ENCODE data around the gene MALL. TPM values are rescaled to one million over a fixed set of nuclear protein-coding genes. Genes with fewer than 3 reads are reported as not detected.

MALL gene
- total and polyA plus RNA-seq, 2 of the 13 experiments (the other 11 are each of a cell fraction or from before 2014, with no cell fraction given): not detected

DNA sequence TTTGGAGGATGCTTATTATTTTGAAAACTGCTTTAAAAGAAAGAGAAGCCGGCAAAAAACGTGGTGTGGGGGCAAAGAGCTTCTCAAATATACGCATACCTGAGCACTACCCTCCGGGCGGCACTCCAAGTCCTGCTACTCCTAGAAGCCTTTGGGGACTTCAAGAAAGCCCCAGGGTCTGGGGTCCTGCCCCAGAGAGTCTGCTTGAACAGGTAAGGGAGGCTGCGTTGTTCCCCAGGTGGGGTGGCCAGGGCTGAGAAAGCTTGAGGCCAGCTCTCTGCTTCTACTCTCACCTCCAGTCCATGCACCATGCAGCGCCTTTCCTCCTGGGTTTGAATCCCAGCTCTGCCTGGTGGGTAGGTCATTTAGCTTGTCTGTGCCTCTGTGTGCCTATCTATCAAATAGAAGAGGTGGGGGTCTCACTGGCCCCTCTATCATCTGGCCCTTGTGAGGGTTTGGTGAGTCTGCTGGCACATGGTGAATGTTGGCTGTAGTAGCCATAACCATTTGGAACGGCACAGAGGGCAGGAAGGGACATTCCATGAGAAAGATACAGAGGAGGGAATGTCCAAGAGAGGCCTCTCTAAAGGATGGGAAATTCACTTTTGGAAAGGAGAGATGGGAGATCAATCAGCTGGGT, 19.5 kb downstream of the MALL start:
- intact Hi-C loops (cut with micrococcal nuclease; ENCODE audit: unreplicated experiment): no loop called here
- ChIA-PET POLR2A (no interaction called here), CTCF (ENCODE audit: low intra/inter-chr PET ratio, low total read pairs) (no interaction called here)
- Histone ChIP-seq H3K79me2 (ENCODE audit: insufficient read depth, low read length) (no peaks in the 10 kb centered on the region), H3K27ac (ENCODE audit: extremely low read length, insufficient read depth, low read length) (no peak overlapping the region), H3K4me2 (ENCODE audit: low read depth, low read length) (no peak overlapping the region), H4K20me1 (ENCODE audit: insufficient read depth, low read length) (no peaks in the 10 kb centered on the region), H3K27me3 (ENCODE audit: control insufficient read depth in 1 of 2, insufficient read depth in 2 of 2, low read length in 2 of 2) (no peaks in the 10 kb centered on the region; a peak in 2 of 5 replicates), H3K4me3 (replicated peaks in 1 of 3; ENCODE audit: insufficient read depth in 1 of 3, low read depth in 2 of 3, low read length in 3 of 3) (no peak overlapping the region), H3K9me3 (ENCODE audit: low read length) (no peaks in the 10 kb centered on the region), H2AFZ (ENCODE audit: low read length) (no peak overlapping the region), H3K9ac (ENCODE audit: insufficient read depth, low read depth, low read length) (no peak overlapping the region), H3K4me1 (ENCODE audit: insufficient read depth, low read length) (peaks cover 5% of the 10 kb centered on the region), H3K36me3 (replicated peaks in 1 of 2; ENCODE audit: control insufficient read depth in 1 of 2, insufficient read depth in 2 of 2, low read length in 2 of 2) (no peaks in the 10 kb centered on the region)
- no TSS peak for BruUV-seq (replicated peaks)
- in situ Hi-C loops (cut with HindIII; ENCODE audit: extremely low pct_ligation_motif_present, low pct_unique_long_range_greater_than_20kb): no loop called here
- no peak for FAIRE-seq
- TF ChIP-seq ZNF24 (IDR thresholded peaks at IDR 0.05) (no peak), ZMYM3 (CRISPR knock-in tag; IDR thresholded peaks at IDR 0.05) (no peak), ZNF33B (CRISPR knock-in tag; IDR thresholded peaks at IDR 0.05) (no peak), FOSL1 (CRISPR knock-in tag; IDR thresholded peaks at IDR 0.05; ENCODE audit: borderline replicate concordance) (no peak), ETV6 (CRISPR knock-in tag; conservative IDR thresholded peaks at IDR 0.05) (no peak), HES4 (CRISPR knock-in tag; IDR thresholded peaks at IDR 0.05; ENCODE audit: borderline replicate concordance) (no peak), EHMT2 (IDR thresholded peaks at IDR 0.05; ENCODE audit: borderline replicate concordance, low read depth, low read length) (no peak), TARDBP (CRISPR knock-in tag; IDR thresholded peaks at IDR 0.05) (no peak), BCL6 (CRISPR knock-in tag; IDR thresholded peaks at IDR 0.05) (no peak), ELF1 (CRISPR knock-in tag; IDR thresholded peaks at IDR 0.05) (no peak), ELF3 (CRISPR knock-in tag; IDR thresholded peaks at IDR 0.05) (no peak), ZNF777 (CRISPR knock-in tag; IDR thresholded peaks at IDR 0.05) (no peak)
- TF ChIP-seq, protein P1, sequence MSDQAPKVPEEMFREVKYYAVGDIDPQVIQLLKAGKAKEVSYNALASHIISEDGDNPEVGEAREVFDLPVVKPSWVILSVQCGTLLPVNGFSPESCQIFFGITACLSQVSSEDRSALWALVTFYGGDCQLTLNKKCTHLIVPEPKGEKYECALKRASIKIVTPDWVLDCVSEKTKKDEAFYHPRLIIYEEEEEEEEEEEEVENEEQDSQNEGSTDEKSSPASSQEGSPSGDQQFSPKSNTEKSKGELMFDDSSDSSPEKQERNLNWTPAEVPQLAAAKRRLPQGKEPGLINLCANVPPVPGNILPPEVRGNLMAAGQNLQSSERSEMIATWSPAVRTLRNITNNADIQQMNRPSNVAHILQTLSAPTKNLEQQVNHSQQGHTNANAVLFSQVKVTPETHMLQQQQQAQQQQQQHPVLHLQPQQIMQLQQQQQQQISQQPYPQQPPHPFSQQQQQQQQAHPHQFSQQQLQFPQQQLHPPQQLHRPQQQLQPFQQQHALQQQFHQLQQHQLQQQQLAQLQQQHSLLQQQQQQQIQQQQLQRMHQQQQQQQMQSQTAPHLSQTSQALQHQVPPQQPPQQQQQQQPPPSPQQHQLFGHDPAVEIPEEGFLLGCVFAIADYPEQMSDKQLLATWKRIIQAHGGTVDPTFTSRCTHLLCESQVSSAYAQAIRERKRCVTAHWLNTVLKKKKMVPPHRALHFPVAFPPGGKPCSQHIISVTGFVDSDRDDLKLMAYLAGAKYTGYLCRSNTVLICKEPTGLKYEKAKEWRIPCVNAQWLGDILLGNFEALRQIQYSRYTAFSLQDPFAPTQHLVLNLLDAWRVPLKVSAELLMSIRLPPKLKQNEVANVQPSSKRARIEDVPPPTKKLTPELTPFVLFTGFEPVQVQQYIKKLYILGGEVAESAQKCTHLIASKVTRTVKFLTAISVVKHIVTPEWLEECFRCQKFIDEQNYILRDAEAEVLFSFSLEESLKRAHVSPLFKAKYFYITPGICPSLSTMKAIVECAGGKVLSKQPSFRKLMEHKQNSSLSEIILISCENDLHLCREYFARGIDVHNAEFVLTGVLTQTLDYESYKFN (CRISPR knock-in tag; conservative IDR thresholded peaks at IDR 0.05): no peak
- TF ChIP-seq, protein P2, sequence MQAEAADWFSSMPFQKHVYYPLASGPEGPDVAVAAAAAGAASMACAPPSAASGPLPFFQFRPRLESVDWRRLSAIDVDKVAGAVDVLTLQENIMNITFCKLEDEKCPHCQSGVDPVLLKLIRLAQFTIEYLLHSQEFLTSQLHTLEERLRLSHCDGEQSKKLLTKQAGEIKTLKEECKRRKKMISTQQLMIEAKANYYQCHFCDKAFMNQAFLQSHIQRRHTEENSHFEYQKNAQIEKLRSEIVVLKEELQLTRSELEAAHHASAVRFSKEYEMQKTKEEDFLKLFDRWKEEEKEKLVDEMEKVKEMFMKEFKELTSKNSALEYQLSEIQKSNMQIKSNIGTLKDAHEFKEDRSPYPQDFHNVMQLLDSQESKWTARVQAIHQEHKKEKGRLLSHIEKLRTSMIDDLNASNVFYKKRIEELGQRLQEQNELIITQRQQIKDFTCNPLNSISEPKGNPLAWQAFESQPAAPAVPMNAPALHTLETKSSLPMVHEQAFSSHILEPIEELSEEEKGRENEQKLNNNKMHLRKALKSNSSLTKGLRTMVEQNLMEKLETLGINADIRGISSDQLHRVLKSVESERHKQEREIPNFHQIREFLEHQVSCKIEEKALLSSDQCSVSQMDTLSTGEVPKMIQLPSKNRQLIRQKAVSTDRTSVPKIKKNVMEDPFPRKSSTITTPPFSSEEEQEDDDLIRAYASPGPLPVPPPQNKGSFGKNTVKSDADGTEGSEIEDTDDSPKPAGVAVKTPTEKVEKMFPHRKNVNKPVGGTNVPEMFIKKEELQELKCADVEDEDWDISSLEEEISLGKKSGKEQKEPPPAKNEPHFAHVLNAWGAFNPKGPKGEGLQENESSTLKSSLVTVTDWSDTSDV (CRISPR knock-in tag; IDR thresholded peaks at IDR 0.05): no peak
- TF ChIP-seq, protein P3, sequence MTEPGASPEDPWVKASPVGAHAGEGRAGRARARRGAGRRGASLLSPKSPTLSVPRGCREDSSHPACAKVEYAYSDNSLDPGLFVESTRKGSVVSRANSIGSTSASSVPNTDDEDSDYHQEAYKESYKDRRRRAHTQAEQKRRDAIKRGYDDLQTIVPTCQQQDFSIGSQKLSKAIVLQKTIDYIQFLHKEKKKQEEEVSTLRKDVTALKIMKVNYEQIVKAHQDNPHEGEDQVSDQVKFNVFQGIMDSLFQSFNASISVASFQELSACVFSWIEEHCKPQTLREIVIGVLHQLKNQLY (CRISPR knock-in tag; IDR thresholded peaks at IDR 0.05): no peak
- TF ChIP-seq, protein P4, sequence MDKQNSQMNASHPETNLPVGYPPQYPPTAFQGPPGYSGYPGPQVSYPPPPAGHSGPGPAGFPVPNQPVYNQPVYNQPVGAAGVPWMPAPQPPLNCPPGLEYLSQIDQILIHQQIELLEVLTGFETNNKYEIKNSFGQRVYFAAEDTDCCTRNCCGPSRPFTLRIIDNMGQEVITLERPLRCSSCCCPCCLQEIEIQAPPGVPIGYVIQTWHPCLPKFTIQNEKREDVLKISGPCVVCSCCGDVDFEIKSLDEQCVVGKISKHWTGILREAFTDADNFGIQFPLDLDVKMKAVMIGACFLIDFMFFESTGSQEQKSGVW (CRISPR knock-in tag; IDR thresholded peaks at IDR 0.05; ENCODE audit: borderline replicate concordance): no peak
- TF ChIP-seq, protein P5, sequence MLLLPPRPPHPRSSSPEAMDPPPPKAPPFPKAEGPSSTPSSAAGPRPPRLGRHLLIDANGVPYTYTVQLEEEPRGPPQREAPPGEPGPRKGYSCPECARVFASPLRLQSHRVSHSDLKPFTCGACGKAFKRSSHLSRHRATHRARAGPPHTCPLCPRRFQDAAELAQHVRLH (CRISPR knock-in tag; IDR thresholded peaks at IDR 0.05; ENCODE audit: borderline replicate concordance, low read depth): no peak
- 57% methylated on average over 8 of the region's 8 CpGs for WGBS (ENCODE audit: low lambda C conversion rate)
- no peak for ATAC-seq
- no peak for DNase-seq (ENCODE audit: low spot score)
